ENCODE data around the gene ITPA. TPM values are rescaled to one million over a fixed set of nuclear protein-coding genes. Genes with fewer than 3 reads are reported as not detected.

ITPA gene
- total and polyA plus RNA-seq, 10 of the 15 experiments (the other 5 are each of a cell fraction or from before 2014, with no cell fraction given): 5.5 to 124 (median 66.3) TPM

DNA sequence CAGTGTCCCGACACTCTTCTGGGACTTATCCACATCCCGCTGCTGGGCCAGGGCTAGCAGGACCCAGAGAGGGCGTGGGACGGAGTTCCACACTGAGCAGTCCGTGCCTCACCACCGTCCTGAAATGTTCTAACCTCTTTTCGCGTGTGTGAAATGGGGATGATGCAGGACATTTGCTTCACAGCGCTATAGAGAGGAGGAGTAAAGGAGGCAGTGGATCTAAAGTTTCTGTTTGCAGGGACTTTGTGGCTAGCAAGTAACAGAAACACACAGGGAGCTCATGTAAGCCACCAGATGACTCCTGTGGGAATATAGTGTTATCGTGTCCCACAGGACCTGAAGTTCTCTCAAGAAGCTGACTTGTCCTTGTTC is 634 bp downstream of the ITPA start:
- TF ChIP-seq EED (IDR thresholded peaks at IDR 0.05; ENCODE audit: low read depth) (no peak), CHD4 (IDR thresholded peaks at IDR 0.05) (no peak), ZNF384 (IDR thresholded peaks at IDR 0.05; ENCODE audit: borderline replicate concordance, low read depth, low read length) (no peak), IKZF1 (conservative IDR thresholded peaks at IDR 0.05) (no peak), ZBTB40 (IDR thresholded peaks at IDR 0.05; ENCODE audit: borderline replicate concordance) (no peak)
- no peaks in the 10 kb centered on the region for H4K20me1 ChIP-seq (ENCODE audit: control insufficient read depth, insufficient read depth)
- ChIA-PET POLR2A (interaction anchor here (1.0 kb wide), 1 partner anchor 13 kb away, joined by 11 read pairs; no protein-coding TSS in a partner anchor), SMC1A (ENCODE audit: uncharacterized antibody, unreplicated experiment) (interaction anchor here (1.1 to 2.2 kb wide), 2 partner anchors 10 to 13 kb away, joined by 3 to 10 read pairs; no protein-coding TSS in a partner anchor), CTCF (interaction anchor here (0.8 to 4.0 kb wide), 5 partner anchors 8 to 156 kb away, joined by 3 to 19 read pairs (median 3); no protein-coding TSS in a partner anchor), RAD21 (ENCODE audit: unreplicated experiment) (interaction anchor here (1.1 kb wide), 1 partner anchor 52 kb away, joined by 3 read pairs; no protein-coding TSS in a partner anchor)
- peak; percentile 56 for ATAC-seq
- peak overlapping the region; percentile 97 for H3K9ac ChIP-seq (ENCODE audit: control insufficient read depth, insufficient read depth, low read length)
- peaks cover 32% of the 10 kb centered on the region for H3K79me2 ChIP-seq (ENCODE audit: control insufficient read depth, insufficient read depth, low read length)
- peak; percentile 27 for FAIRE-seq
- H3K9me3 ChIP-seq (replicated peaks; ENCODE audit: control insufficient read depth, insufficient read depth, low read length): no peaks in the 10 kb centered on the region
- peak overlapping the region; percentile 94 for H3K27ac ChIP-seq (ENCODE audit: control insufficient read depth, insufficient read depth)
- intact Hi-C loops (cut with micrococcal nuclease; ENCODE audit: unreplicated experiment): loop anchor here (10.0 kb wide), 1 partner anchor 165 kb away; the partner anchor contains the start of genes GNRH2 and MRPS26
- 0 out of 4 replicates have a peak, but pooled peaks cover 0 to 3% of the 10 kb centered on the region in 2 experiments for H3K36me3 ChIP-seq (ENCODE audit: control insufficient read depth in 2 of 2, insufficient read depth in 2 of 2, low read length in 1 of 2)
- H2AFZ ChIP-seq (ENCODE audit: control insufficient read depth, low read depth, low read length): peak overlapping the region; percentile 96
- H3K4me3 ChIP-seq: peak overlapping the region; percentile 100
- peaks cover 7% of the 10 kb centered on the region for H3K4me1 ChIP-seq (ENCODE audit: control insufficient read depth, insufficient read depth, low read length)
- 0% methylated on average over 10 of the region's 10 CpGs for WGBS (ENCODE audit: insufficient coverage, insufficient replicate concordance, low lambda C conversion rate, missing lambda C conversion rate)
- no peaks in the 10 kb centered on the region for H3K27me3 ChIP-seq (replicated peaks in 1 of 2; ENCODE audit: control insufficient read depth in 2 of 2, insufficient read depth in 2 of 2, low read length in 1 of 2)
- peak overlapping the region; percentile 99 for H3K4me2 ChIP-seq (ENCODE audit: control insufficient read depth, insufficient read depth)
- no TSS peak for BruUV-seq (replicated peaks)
- in situ Hi-C loops (cut with MboI): no loop called here
- DNase-seq (ENCODE audit: low read depth, low spot score): no peak
